Anterior cingulate cortex (tissue), 58 donors: Measurements from ENCODE around the gene EFR3B.
"Not testable (repeated sequence)": the region's sequence is repeated elsewhere in the genome, so short reads cannot be mapped to it uniquely, and the experiment has no call there.

ENCODE experiments used
- DNase-seq, 58 donors: peaks; one replicate each; lab custom pipeline; 2025; lab: John Stamatoyannopoulos, UW

EFR3B gene, protein sequence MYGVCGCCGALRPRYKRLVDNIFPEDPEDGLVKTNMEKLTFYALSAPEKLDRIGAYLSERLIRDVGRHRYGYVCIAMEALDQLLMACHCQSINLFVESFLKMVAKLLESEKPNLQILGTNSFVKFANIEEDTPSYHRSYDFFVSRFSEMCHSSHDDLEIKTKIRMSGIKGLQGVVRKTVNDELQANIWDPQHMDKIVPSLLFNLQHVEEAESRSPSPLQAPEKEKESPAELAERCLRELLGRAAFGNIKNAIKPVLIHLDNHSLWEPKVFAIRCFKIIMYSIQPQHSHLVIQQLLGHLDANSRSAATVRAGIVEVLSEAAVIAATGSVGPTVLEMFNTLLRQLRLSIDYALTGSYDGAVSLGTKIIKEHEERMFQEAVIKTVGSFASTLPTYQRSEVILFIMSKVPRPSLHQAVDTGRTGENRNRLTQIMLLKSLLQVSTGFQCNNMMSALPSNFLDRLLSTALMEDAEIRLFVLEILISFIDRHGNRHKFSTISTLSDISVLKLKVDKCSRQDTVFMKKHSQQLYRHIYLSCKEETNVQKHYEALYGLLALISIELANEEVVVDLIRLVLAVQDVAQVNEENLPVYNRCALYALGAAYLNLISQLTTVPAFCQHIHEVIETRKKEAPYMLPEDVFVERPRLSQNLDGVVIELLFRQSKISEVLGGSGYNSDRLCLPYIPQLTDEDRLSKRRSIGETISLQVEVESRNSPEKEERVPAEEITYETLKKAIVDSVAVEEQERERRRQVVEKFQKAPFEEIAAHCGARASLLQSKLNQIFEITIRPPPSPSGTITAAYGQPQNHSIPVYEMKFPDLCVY

GRCh38 chr2:25041928-25042320 is at the start of gene EFR3B:
Gene EFR3B, plus strand, starts transcription at chr2:25042076. Its CDS starts 237 bp downstream, at chr2:25042313.
- DNase-seq, result peak in 57 of 58 donors; percentile 57 to 98 (median 94)

GRCh38 chr2:24993406-24994145 is 48.3 kb upstream of the EFR3B start:
- no peak for DNase-seq

- no peak for DNase-seq
Observed at GRCh38 chr2:24994146-24994724, 47.6 kb upstream of the EFR3B start.

- DNase-seq, result not testable (repeated sequence)
Observed at GRCh38 chr2:24999097-24999496, 42.8 kb upstream of the EFR3B start.

DNA sequence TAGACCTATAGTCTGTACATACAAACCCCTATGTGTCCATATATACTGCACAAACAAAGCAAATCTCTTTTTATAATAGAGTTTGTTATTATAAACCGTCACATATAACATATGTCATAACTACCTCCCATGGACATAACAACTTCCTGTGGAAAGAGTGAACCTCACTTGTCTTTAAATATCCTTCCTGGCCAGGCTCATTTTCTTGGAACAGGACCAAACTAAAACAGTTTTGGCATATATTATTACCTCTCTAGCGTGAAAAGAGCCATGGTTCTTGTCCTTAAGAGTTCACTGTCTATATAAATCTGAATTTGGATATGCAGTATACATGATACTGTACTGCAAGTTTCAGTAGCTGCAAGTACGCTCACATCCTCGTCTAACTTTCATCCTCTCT is 41.8 kb upstream of the EFR3B start:
- no peak for DNase-seq

DNA sequence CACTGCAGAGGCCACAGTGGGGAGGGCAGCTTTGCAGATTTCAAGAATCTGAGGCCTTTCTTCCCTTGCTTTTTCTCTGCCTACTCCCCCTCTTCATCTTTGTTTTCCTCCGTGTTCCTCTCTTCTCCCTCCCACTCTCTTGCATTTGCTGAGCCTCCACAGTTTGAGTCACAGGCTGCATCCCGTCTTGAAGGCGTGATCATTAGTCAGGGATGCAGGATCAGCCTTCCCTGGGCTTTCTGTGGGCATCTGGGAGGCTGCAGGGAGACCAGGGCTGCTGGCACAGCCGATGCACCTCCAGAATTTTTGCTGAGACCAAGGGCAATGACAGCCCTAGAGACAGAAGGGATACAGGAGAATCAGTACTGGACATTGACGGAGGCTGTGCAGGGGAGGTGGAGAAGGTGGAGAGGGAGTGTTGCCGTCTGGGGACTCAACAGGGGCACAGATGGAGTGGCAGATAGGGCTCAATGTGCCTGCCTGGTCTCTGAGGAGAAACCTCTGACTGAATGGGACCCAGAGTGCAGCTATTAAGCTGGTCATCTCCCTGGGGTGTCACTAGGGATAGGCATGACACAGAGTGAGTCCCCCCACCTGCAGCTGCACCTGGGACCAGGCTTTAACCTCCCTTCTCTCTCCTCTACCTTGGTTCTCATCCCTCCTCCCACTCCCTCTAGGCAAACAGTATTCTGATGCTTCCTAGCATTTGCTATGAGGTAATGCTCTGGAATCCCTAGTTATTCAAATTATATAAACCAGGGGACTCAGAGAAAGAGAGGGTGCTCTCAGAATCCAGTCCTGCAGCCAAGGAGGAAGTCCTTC is 41.2 kb upstream of the EFR3B start:
- peak in 30 of 58 donors; percentile 3 to 67 (median 27) for DNase-seq

DNA sequence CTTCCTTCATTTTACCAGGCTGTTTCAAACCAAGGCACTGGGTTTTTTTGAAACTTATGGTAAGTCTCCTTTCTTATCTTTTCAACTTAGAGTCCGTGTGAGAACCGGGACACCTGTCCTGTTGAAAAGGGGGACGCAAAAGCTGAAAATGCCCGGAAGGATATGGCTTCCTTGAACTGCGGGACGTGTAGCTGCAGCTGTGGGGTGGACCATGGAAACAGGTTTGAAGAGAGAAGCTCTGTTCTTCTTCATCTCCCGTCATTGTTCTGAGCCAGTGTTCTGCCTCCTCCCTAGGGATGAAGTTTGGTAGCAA is 40.6 kb upstream of the EFR3B start:
- no peak for DNase-seq

GRCh38 chr2:25002066-25002465 is 39.8 kb upstream of the EFR3B start:
- no peak for DNase-seq

DNA sequence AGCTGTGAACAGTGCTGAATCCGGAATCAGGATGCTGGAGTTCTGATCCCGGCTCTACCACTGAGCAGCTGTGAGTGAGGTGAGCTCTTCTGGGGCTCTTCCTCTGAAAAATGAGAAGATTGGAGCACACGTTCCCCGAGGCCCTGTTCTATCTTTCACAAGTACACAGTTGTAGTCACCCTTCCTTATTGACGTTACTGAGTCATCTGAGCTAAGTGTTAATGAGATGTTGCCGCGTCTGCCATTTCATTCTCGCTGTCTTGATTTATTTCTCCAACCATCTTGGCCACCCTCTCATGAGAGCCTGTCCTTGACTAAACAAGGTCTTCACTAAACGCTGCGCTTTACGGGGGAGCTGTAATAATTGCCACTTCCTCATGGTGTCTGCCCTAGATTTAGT is 31.9 kb upstream of the EFR3B start:
- DNase-seq, result no peak

DNA sequence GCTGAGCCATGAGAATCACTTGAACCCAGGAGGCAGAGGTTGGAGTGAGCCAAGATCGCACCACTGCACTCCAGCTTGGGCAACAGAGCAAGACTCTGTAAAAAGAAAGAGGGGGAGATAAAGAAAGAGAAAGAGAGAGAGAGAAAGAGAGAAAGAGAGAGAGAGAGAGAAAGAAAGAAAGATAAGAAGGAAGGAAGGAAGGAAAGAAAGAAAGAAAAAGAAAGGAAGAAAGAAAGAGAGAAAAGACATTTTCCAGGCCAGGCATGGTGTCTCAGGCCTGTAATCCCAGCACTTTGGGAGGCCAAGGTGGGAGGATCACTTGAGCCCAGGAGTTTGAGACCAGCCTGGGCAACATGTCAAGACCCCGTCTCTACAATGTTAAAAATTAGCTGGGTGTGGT is 30.5 kb upstream of the EFR3B start:
- not testable (repeated sequence) for DNase-seq

DNA sequence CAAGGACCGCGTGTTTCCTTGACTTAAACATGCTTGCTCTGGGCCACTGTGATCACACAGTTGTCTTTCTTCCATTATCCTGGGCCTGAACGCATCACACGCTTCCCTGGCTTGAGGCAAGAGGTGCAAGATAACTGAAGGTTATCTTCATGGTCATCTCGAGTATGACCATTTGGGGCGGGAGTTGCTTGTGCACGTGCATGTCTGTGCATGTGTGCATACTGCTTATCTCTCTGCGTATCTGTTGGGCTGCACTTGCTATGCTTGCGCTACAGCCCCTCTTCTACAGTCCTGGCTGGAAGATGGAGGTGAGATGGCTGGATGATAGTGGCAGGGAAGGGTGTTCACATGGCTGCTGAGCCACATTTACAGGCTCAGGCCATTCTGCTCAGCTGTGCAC is 27.2 kb upstream of the EFR3B start:
- no peak for DNase-seq

DNA sequence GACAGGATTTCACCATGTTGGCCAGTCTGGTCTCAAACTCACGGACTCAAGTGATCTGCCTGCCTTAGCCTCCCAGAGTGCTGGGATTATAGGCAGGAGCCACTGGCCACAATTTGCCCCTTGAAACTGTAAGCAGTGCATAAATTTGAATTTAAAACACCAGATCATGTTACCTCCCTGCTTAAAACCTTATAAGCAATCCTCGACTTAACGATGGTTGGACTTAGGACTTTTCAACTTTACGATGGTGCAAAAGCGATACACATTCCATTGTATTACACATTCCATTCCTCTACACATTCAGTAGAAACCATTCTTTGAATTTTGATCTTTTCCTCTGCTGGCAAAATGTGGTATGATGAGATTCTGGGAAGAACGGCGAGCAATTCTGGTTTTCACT is 23.2 kb upstream of the EFR3B start:
- DNase-seq, result no peak

DNA sequence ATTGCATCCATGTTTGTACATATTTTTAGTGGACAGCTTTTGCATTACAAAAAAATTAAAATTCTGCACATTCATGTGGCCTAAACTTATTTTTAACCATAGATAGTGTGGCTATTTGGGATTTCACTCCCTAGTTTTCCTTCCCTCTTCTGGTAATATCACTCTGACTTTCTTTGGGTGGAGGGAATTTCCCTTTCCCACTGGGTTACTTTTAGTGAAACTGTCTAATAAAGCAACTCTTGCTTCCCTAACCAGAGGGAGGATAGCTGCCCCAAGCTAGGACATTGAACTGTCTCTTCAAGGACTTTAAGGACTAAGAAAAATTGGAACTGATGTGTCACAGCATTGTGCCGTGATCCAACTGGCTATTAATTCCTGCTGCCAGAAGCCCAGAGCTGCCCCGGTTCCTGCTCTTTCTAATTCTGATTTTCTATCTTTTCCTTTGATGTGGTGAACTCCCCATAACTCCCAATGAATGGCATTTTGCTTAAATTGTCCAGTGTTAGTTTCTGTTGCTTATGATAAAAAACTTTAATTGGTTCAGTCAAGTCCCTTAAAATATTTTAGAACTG is 20.0 kb upstream of the EFR3B start:
- DNase-seq, result no peak

GRCh38 chr2:25023333-25023732 is 18.5 kb upstream of the EFR3B start:
- no peak for DNase-seq

DNA sequence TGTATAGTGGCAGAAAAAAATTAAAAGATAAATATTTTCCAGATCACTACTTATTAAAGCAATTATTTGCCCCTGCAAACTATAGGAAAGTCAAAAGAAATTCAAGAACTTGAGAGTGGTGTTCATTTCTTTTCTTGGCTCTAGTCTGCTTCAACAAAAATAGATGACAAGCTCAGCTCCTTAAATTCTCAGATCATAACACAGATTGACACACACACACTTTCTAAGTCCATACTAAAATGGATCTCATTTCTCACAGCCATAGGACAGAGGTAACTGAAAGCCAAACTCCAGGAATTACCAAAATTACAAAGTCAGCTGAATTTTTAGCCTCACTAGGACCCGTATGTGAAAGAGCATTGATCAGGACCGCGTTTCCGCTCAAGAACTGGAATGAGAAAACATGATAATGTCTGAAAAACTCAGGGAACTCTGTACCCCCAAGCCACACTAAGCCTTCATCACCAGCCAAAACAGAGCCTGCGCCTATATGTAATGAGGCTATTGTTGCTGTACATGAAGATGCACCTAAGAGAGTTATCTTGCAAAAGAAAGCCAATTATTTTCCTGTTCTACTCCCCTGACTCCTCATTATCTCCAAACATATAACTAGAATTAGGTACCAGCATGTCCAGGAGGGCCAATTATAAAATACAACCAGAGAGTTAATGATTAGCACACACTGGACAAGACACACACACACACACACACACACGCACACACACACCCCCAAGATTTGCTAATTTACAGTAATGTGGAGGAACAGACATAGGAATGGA is 16.5 kb upstream of the EFR3B start:
- no peak for DNase-seq

GRCh38 chr2:25026008-25026530 is 15.8 kb upstream of the EFR3B start:
- no peak for DNase-seq

- no peak for DNase-seq
Observed at GRCh38 chr2:25029183-25029554, 12.7 kb upstream of the EFR3B start.

GRCh38 chr2:25030702-25031101 is 11.2 kb upstream of the EFR3B start:
- DNase-seq, result no peak

DNA sequence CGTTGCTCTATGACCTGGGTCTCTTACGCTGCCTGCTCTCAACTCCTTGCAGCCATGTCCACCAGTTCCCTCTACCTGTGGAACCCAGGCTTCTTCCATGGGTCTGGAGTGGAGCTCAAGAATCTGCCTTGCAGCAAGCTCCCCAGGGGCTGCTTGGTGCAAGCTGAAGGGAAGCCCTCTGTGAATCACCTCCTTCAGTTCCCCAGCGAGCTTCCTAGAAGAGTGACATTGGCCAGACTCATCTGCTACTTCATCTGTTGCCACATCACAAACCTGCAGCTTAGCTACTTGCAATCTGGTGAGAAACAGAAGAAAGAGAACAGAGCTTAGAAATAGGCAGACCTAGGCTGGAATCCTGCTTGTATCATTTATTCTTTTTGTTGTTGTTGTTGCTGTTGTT is 9.8 kb upstream of the EFR3B start:
- DNase-seq, result no peak
